Neural cell (in vitro differentiated cells): ENCODE results near the gene LSM12. TPM values are rescaled to one million over a fixed set of nuclear protein-coding genes. Genes with fewer than 3 reads are reported as not detected.

Source experiments
- H2AFZ ChIP-seq: fragments of 200-600, 300-800 bp; sonication (generic), shearing (Covaris generic); 2 replicates; pipeline ENCODE4 v1.6.0; 2014; ENCODE audit warnings: low read depth, mild to moderate bottlenecking, antibody characterized with exemption, low read length, moderate library complexity
- H3F3A ChIP-seq: fragments of 200-600 bp; shearing (Covaris generic); 2 replicates; pipeline ENCODE4 v1.6.1; 2016; ENCODE audit warnings: mild to moderate bottlenecking, moderate library complexity, mixed read lengths, antibody characterized with exemption, low read length; ENCODE audit not compliant: insufficient read depth, poor library complexity, severe bottlenecking
- H3K27ac ChIP-seq: fragments of 200-600, 300-800 bp; sonication (generic), shearing (Covaris generic); 2 replicates; pipeline ENCODE4 v1.5.1; 2014; ENCODE audit warnings: mild to moderate bottlenecking, low read length, moderate library complexity
- H3K27me3 ChIP-seq: fragments of 300-800, 200-600 bp; sonication (generic), shearing (Covaris generic); 2 replicates; pipeline ENCODE4 v1.6.0; 2014; ENCODE audit warnings: mild to moderate bottlenecking, low read depth, low read length, moderate library complexity; ENCODE audit not compliant: insufficient read depth
- H3K36me3 ChIP-seq: fragments of 300-800, 200-600 bp; sonication (generic), shearing (Covaris generic); 2 replicates; pipeline ENCODE4 v1.5.1; 2014; ENCODE audit warnings: mild to moderate bottlenecking, antibody characterized with exemption, low read length, moderate library complexity; ENCODE audit not compliant: insufficient read depth
- H3K4me2 ChIP-seq: fragments of 300-800, 200-600 bp; sonication (generic), shearing (Covaris generic); 2 replicates; pipeline ENCODE4 v1.6.0; 2014; ENCODE audit warnings: mild to moderate bottlenecking, low read length
- H3K4me3 ChIP-seq: fragments of 300-800, 200-600 bp; sonication (generic), shearing (Covaris generic); 2 replicates; pipeline ENCODE4 v1.5.1; 2014; ENCODE audit warnings: mild to moderate bottlenecking, low read length, moderate library complexity
- H3K79me2 ChIP-seq: fragments of 200-600 bp; shearing (Covaris generic); replicated peaks from 2 replicates; pipeline ENCODE4 v1.6.0; 2014; ENCODE audit warnings: mild to moderate bottlenecking, low read length, moderate library complexity; ENCODE audit not compliant: insufficient read depth
- H3K9ac ChIP-seq: fragments of 300-800, 200-600 bp; sonication (generic), shearing (Covaris generic); 2 replicates; pipeline ENCODE4 v1.6.1; 2016; ENCODE audit warnings: mild to moderate bottlenecking, low read length, mixed read lengths
- H3K9me2 ChIP-seq: fragments of 200-600 bp; shearing (Covaris generic); 2 replicates; pipeline ENCODE4 v1.6.1; 2016; ENCODE audit warnings: mild to moderate bottlenecking, low read length, mixed read lengths; ENCODE audit not compliant: insufficient read depth
- H3K9me3 ChIP-seq: fragments of 200-600, 300-800 bp; sonication (generic), shearing (Covaris generic); 2 replicates; pipeline ENCODE4 v1.6.1; 2016; ENCODE audit warnings: mild to moderate bottlenecking, mixed run types, low read length, moderate library complexity, mixed read lengths
- H4K20me1 ChIP-seq: fragments of 200-600 bp; shearing (Covaris generic); 2 replicates; pipeline ENCODE4 v1.6.1; 2016; ENCODE audit warnings: mild to moderate bottlenecking, mixed run types; ENCODE audit not compliant: insufficient read depth
- EP300 ChIP-seq: fragments of 450-650 bp; conservative IDR thresholded peaks from 2 replicates; pipeline ENCODE4 v1.6.1; 2014; ENCODE audit warnings: antibody characterized with exemption, mild to moderate bottlenecking, moderate library complexity; ENCODE audit not compliant: poor library complexity, severe bottlenecking
- EZH2 ChIP-seq: fragments of 200-600, 300-800 bp; shearing (Covaris generic), sonication (generic); IDR thresholded peaks from 2 replicates; pipeline ENCODE4 v1.6.1; 2014; ENCODE audit warnings: antibody characterized with exemption, low read length, borderline replicate concordance, mild to moderate bottlenecking; ENCODE audit not compliant: insufficient read depth, poor library complexity, severe bottlenecking
- MXI1 ChIP-seq: fragments of 450-650 bp; conservative IDR thresholded peaks from 2 replicates; pipeline ENCODE4 v1.6.1; 2014; ENCODE audit warnings: antibody characterized with exemption, mild to moderate bottlenecking; ENCODE audit not compliant: poor library complexity, severe bottlenecking
- POLR2AphosphoS5 ChIP-seq: IDR thresholded peaks from 2 replicates; pipeline ENCODE4 v1.6.1; 2012
- RAD21 ChIP-seq: fragments of 450-650 bp; conservative IDR thresholded peaks from 2 replicates; pipeline ENCODE4 v1.6.1; 2014; ENCODE audit warnings: antibody characterized with exemption, mild to moderate bottlenecking, moderate library complexity
- SMC3 ChIP-seq: fragments of 450-650 bp; conservative IDR thresholded peaks from 2 replicates; pipeline ENCODE4 v1.6.1; 2014; ENCODE audit warnings: antibody characterized with exemption, mild to moderate bottlenecking, moderate library complexity; ENCODE audit not compliant: poor library complexity
- TAF1 ChIP-seq: IDR thresholded peaks from 2 replicates; pipeline ENCODE4 v1.6.1; 2012; ENCODE audit warnings: low read depth
- polyA plus RNA-seq: library from polyadenylated mRNA; depleted of rRNA; stranded (reverse); fragments of >200 nt; gene quantifications from 2 replicates; pipeline ENCODE4 v1.2.3, GENCODE V29; 2014
- small RNA-seq, 3 experiments: library from RNA; depleted of rRNA; stranded (forward); fragments of <200 nt; gene quantifications; one replicate each; pipeline ENCODE3, GENCODE V24; 2012
- TF ChIP-seq, protein P1 (sequence below): fragments of 450-650 bp; IDR thresholded peaks from 2 replicates; pipeline ENCODE4 v1.5.1; 2014; ENCODE audit warnings: antibody characterized with exemption, mild to moderate bottlenecking, moderate library complexity; ENCODE audit not compliant: poor library complexity, severe bottlenecking
- TF ChIP-seq, protein P2 (sequence below): IDR thresholded peaks from 2 replicates; pipeline ENCODE4 v1.6.1; 2012; ENCODE audit warnings: borderline replicate concordance

Gene LSM12
- polyA plus RNA-seq, 1 donor from 2014 or later: 12.0 TPM

DNA sequence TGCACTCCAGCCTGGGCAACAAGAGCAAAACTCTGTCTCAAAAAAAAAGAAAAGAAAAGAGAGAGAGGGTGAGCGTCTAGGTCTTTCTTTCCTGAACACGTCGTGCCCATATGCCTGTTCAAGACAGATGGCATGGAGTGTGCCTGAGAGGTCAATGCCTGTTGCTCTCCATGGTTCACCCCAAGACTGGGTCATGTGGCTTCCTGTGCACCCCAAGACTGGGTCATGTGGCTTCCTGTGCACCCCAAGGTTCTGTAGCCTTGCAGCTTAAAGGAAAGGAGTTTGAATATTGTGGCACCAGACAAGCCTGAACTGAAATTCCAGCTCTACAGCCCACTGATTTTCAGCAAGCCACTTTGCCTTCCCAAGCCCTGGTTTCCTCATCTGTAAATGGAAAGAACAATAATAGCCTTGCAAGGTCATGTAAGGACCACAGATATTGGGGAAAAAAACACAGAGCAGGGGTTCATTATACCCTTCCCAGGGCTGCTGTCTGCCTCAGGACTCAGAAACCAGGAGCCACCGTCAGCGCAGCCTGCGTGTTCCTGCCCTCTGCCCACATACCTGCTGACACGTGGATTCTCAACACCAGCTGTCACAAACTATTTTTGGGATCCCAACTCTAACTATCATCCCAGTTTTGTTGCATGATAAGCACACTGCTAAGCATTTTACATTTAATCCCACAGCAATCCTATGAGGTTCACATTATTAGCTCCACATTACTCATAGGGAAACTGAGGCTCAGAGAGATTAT is 80.1 kb downstream of the LSM12 start:
- Histone ChIP-seq H3K9ac (no peak overlapping the region), H2AFZ (no peak overlapping the region), H3K36me3 (no peaks in the 10 kb centered on the region), H3K4me3 (no peak overlapping the region), H3K9me2 (no peaks in the 10 kb centered on the region), H3F3A (no peaks in the 10 kb centered on the region), H3K27ac (no peak overlapping the region), H3K79me2 (no peaks in the 10 kb centered on the region), H3K9me3 (no peaks in the 10 kb centered on the region), H3K4me2 (no peak overlapping the region), H3K27me3 (peaks cover 27% of the 10 kb centered on the region), H4K20me1 (no peaks in the 10 kb centered on the region)
- TF ChIP-seq MXI1 (no peak), RAD21 (no peak), EP300 (no peak), TAF1 (no peak), EZH2 (no peak), SMC3 (no peak)
- TF ChIP-seq, protein P1, sequence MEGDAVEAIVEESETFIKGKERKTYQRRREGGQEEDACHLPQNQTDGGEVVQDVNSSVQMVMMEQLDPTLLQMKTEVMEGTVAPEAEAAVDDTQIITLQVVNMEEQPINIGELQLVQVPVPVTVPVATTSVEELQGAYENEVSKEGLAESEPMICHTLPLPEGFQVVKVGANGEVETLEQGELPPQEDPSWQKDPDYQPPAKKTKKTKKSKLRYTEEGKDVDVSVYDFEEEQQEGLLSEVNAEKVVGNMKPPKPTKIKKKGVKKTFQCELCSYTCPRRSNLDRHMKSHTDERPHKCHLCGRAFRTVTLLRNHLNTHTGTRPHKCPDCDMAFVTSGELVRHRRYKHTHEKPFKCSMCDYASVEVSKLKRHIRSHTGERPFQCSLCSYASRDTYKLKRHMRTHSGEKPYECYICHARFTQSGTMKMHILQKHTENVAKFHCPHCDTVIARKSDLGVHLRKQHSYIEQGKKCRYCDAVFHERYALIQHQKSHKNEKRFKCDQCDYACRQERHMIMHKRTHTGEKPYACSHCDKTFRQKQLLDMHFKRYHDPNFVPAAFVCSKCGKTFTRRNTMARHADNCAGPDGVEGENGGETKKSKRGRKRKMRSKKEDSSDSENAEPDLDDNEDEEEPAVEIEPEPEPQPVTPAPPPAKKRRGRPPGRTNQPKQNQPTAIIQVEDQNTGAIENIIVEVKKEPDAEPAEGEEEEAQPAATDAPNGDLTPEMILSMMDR: no peak

DNA sequence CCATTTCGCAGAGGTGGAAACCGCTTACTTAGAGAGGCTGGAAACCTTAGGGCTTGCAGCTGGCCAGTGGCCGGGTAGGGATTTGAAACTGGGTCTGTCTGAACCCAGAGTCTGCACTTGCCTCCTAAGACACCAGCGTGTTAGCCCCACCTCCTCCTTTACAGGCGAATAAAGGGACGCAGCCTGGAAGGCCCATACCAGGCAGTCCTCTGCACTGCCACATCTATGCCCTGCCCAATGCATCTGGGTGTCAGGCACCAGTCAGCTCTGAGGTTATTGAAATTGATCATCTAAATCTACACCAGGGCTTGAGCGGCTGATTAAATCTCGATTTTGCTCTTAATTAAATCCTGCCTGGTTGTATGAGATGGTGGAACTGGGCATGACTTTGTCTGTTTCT is 82.0 kb downstream of the LSM12 start:
- H3F3A ChIP-seq: no peaks in the 10 kb centered on the region
- H2AFZ ChIP-seq: no peak overlapping the region
- H3K79me2 ChIP-seq: no peaks in the 10 kb centered on the region
- H4K20me1 ChIP-seq: no peaks in the 10 kb centered on the region
- H3K36me3 ChIP-seq: no peaks in the 10 kb centered on the region
- H3K27ac ChIP-seq: no peak overlapping the region
- no peak overlapping the region for H3K4me2 ChIP-seq
- H3K9ac ChIP-seq: no peak overlapping the region
- TF ChIP-seq TAF1 (no peak), POLR2AphosphoS5 (no peak), MXI1 (no peak), EP300 (no peak), EZH2 (no peak), RAD21 (no peak), SMC3 (no peak)
- TF ChIP-seq, protein P1: no peak
- TF ChIP-seq, protein P2, sequence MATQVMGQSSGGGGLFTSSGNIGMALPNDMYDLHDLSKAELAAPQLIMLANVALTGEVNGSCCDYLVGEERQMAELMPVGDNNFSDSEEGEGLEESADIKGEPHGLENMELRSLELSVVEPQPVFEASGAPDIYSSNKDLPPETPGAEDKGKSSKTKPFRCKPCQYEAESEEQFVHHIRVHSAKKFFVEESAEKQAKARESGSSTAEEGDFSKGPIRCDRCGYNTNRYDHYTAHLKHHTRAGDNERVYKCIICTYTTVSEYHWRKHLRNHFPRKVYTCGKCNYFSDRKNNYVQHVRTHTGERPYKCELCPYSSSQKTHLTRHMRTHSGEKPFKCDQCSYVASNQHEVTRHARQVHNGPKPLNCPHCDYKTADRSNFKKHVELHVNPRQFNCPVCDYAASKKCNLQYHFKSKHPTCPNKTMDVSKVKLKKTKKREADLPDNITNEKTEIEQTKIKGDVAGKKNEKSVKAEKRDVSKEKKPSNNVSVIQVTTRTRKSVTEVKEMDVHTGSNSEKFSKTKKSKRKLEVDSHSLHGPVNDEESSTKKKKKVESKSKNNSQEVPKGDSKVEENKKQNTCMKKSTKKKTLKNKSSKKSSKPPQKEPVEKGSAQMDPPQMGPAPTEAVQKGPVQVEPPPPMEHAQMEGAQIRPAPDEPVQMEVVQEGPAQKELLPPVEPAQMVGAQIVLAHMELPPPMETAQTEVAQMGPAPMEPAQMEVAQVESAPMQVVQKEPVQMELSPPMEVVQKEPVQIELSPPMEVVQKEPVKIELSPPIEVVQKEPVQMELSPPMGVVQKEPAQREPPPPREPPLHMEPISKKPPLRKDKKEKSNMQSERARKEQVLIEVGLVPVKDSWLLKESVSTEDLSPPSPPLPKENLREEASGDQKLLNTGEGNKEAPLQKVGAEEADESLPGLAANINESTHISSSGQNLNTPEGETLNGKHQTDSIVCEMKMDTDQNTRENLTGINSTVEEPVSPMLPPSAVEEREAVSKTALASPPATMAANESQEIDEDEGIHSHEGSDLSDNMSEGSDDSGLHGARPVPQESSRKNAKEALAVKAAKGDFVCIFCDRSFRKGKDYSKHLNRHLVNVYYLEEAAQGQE: no peak
- H3K27me3 ChIP-seq: peaks cover 27% of the 10 kb centered on the region
- H3K9me2 ChIP-seq: no peaks in the 10 kb centered on the region
- H3K4me3 ChIP-seq: no peak overlapping the region
- no peaks in the 10 kb centered on the region for H3K9me3 ChIP-seq

Small RNA genes lying within 50 kb of the gene (small RNA-seq; reads per million reads assigned to genes)
- gene RF00012: 0 to 0.41 (median 0.10) reads per million in 3 experiments

Other genes starting within 250 kb of the LSM12 start
- gene MPP3, start 233.5 kb downstream of the LSM12 start, polyA plus RNA-seq: 48.1 and 67.2 TPM in 2 replicates
- gene CD300LG, start 219.5 kb downstream of the LSM12 start, polyA plus RNA-seq: not detected in 2 replicates
- 25.5 and 34.3 TPM in 2 replicates for gene MPP2, start 159.1 kb downstream of the LSM12 start, polyA plus RNA-seq
- gene PPY, start 124.2 kb downstream of the LSM12 start, polyA plus RNA-seq: not detected in 2 replicates
- not detected in 2 replicates for gene PYY, start 112.7 kb downstream of the LSM12 start, polyA plus RNA-seq
- gene NAGS, start 62.0 kb downstream of the LSM12 start, polyA plus RNA-seq: 0.50 TPM in 1 of 2 replicates, not detected in the other
- gene TMEM101, start 51.7 kb downstream of the LSM12 start, polyA plus RNA-seq: 59.3 and 62.9 TPM in 2 replicates
- gene G6PC3, start 4.1 kb upstream of the LSM12 start, polyA plus RNA-seq: 10.8 and 16.7 TPM in 2 replicates
- gene HDAC5, start 57.0 kb upstream of the LSM12 start, polyA plus RNA-seq: 93.0 and 97.8 TPM in 2 replicates
- gene HROB, start 75.3 kb upstream of the LSM12 start, polyA plus RNA-seq: 1.3 TPM in 2 replicates
- not detected in 2 replicates for gene ASB16, start 104.0 kb upstream of the LSM12 start, polyA plus RNA-seq
- gene TMUB2, start 120.3 kb upstream of the LSM12 start, polyA plus RNA-seq: 59.9 and 77.4 TPM in 2 replicates
- 93.5 and 97.2 TPM in 2 replicates for gene ATXN7L3, start 133.2 kb upstream of the LSM12 start, polyA plus RNA-seq
- 71.7 and 73.8 TPM in 2 replicates for gene UBTF, start 153.0 kb upstream of the LSM12 start, polyA plus RNA-seq
- gene SLC4A1, start 201.5 kb upstream of the LSM12 start, polyA plus RNA-seq: 0.05 TPM in 1 of 2 replicates, not detected in the other
- gene RUNDC3A, start 241.9 kb upstream of the LSM12 start, polyA plus RNA-seq: 279 and 326 TPM in 2 replicates